MCF 10A (cell line): ENCODE data around the gene ID2. TPM values are rescaled to one million over a fixed set of nuclear protein-coding genes. Genes with fewer than 3 reads are reported as not detected.

Source experiments
- BruUV-seq: library from RNA; stranded (reverse); fragments of 400-500 nt; replicated peaks from 2 replicates; lab custom pipeline; 2021; lab: Mats Ljungman, UMichigan
- CTCF ChIA-PET: fragments of 300-600 bp; sonication (Branson Sonifier 250); formaldehyde crosslinking; extraction: SDS; loops from one replicate; lab custom pipeline; 2021; ENCODE audit warnings: antibody characterized with exemption, inconsistent platforms; lab: Yijun Ruan, JAX
- POLR2A ChIA-PET: fragments of 300-600, 350-650 bp; sonication (Branson Sonifier 250); formaldehyde crosslinking; extraction: SDS; loops from one replicate; lab custom pipeline; 2020; ENCODE audit warnings: antibody characterized with exemption, inconsistent platforms; lab: Yijun Ruan, JAX
- DNase-seq: peaks from one replicate; pipeline ENCODE4 v3.0.0-alpha.2; 2018; ENCODE audit not compliant: unreplicated experiment
- H3K27ac Mint-ChIP-seq: one replicate; pipeline ENCODE4 v1.8.0; 2022; ENCODE audit warnings: mild to moderate bottlenecking, low read depth, mixed read lengths; ENCODE audit not compliant: unreplicated experiment
- H3K27me3 Mint-ChIP-seq: one replicate; pipeline ENCODE4 v1.8.0; 2022; ENCODE audit warnings: mixed read lengths; ENCODE audit not compliant: insufficient read depth, unreplicated experiment
- H3K36me3 Mint-ChIP-seq: one replicate; pipeline ENCODE4 v1.8.0; 2022; ENCODE audit warnings: mild to moderate bottlenecking, moderate library complexity, mixed read lengths; ENCODE audit not compliant: insufficient read depth, unreplicated experiment
- H3K4me1 Mint-ChIP-seq: one replicate; pipeline ENCODE4 v1.8.0; 2022; ENCODE audit warnings: mixed read lengths; ENCODE audit not compliant: insufficient read depth, unreplicated experiment
- H3K4me3 Mint-ChIP-seq: one replicate; pipeline ENCODE4 v1.8.0; 2022; ENCODE audit warnings: mild to moderate bottlenecking, moderate library complexity, mixed read lengths; ENCODE audit not compliant: unreplicated experiment
- H3K9me3 Mint-ChIP-seq: one replicate; pipeline ENCODE4 v1.8.0; 2022; ENCODE audit warnings: mixed read lengths; ENCODE audit not compliant: unreplicated experiment
- CTCF ChIP-seq: fragments of 200-600 bp; IDR thresholded peaks from one replicate; pipeline ENCODE4 v1.8.0; 2022; ENCODE audit warnings: antibody characterized with exemption, mild to moderate bottlenecking; ENCODE audit not compliant: unreplicated experiment
- intact Hi-C: fragments of 100-400 bp; cut with micrococcal nuclease; formaldehyde crosslinking; loops from 2 replicates; pipeline ENCODE4 v1.14.1; 2022
- total RNA-seq: library from RNA; stranded (reverse); gene quantifications from 2 replicates; pipeline ENCODE4 v1.2.3, GENCODE V29; 2022

The ID2 gene
- total RNA-seq, 1 experiment from 2014 or later = 2.0 TPM

- Mint-ChIP-seq H3K27me3 (peaks cover 16% of the 10 kb centered on the region), H3K36me3 (no peaks in the 10 kb centered on the region), H3K9me3 (peaks cover 13% of the 10 kb centered on the region), H3K27ac (no peak overlapping the region), H3K4me1 (no peaks in the 10 kb centered on the region), H3K4me3 (no peak overlapping the region)
- no TSS peak for BruUV-seq
- POLR2A ChIA-PET = interaction anchor here (0.6 to 0.7 kb wide), 2 partner anchors 29 to 37 kb away, joined by 3 to 4 read pairs; no protein-coding TSS in a partner anchor
- intact Hi-C loops = no loop called here
- DNase-seq = no peak
- TF ChIP-seq CTCF = no peak
- CTCF ChIA-PET = interaction anchor here (0.6 kb wide), 1 partner anchor 9 kb away, joined by 5 read pairs; no protein-coding TSS in a partner anchor
Measured at GRCh38 chr2:8671802-8672201, 10.1 kb upstream of the ID2 start.

GRCh38 chr2:8672940-8673339 lies 8.9 kb upstream of the ID2 start:
- H3K4me1 Mint-ChIP-seq = peaks cover 2% of the 10 kb centered on the region
- peaks cover 16% of the 10 kb centered on the region for H3K27me3 Mint-ChIP-seq
- no peak overlapping the region for H3K27ac Mint-ChIP-seq
- POLR2A ChIA-PET = interaction anchor here (1.3 kb wide), 1 partner anchor 9 kb away, joined by 3 read pairs; the partner anchor contains the start of gene ID2
- CTCF ChIA-PET = no interaction called here
- intact Hi-C loops = no loop called here
- peaks cover 13% of the 10 kb centered on the region for H3K9me3 Mint-ChIP-seq
- DNase-seq = no peak
- no peak for TF ChIP-seq CTCF
- no TSS peak for BruUV-seq
- no peaks in the 10 kb centered on the region for H3K36me3 Mint-ChIP-seq
- H3K4me3 Mint-ChIP-seq = no peak overlapping the region

GRCh38 chr2:8673381-8673780 lies 8.5 kb upstream of the ID2 start:
- Mint-ChIP-seq H3K27me3 (peaks cover 16% of the 10 kb centered on the region), H3K9me3 (peaks cover 13% of the 10 kb centered on the region), H3K4me3 (no peak overlapping the region), H3K36me3 (no peaks in the 10 kb centered on the region), H3K4me1 (peaks cover 7% of the 10 kb centered on the region), H3K27ac (no peak overlapping the region)
- TF ChIP-seq CTCF = no peak
- POLR2A ChIA-PET = interaction anchor here (1.3 kb wide), 1 partner anchor 9 kb away, joined by 3 read pairs; the partner anchor contains the start of gene ID2
- intact Hi-C loops = no loop called here
- DNase-seq = no peak
- BruUV-seq = no TSS peak
- CTCF ChIA-PET = no interaction called here

GRCh38 chr2:8674420-8675009 lies 7.3 kb upstream of the ID2 start:
- Mint-ChIP-seq H3K27ac (no peak overlapping the region), H3K9me3 (peaks cover 13% of the 10 kb centered on the region), H3K4me1 (peaks cover 8% of the 10 kb centered on the region), H3K4me3 (no peak overlapping the region), H3K36me3 (no peaks in the 10 kb centered on the region), H3K27me3 (peaks cover 16% of the 10 kb centered on the region)
- intact Hi-C loops = no loop called here
- TF ChIP-seq CTCF = no peak
- ChIA-PET POLR2A (no interaction called here), CTCF (no interaction called here)
- BruUV-seq = no TSS peak
- no peak for DNase-seq
